Stimulated activated CD8-positive, alpha-beta memory T cell treated with anti-CD3 and anti-CD28 coated beads, Interleukin-12 subunit alpha, Interleukin-12 subunit beta, amount 100 ng/mL, for 4 hours (primary cell): ENCODE data around the gene LILRB5.
"Not testable (repeated sequence)": the region's sequence is repeated elsewhere in the genome, so short reads cannot be mapped to it uniquely, and the experiment has no call there.

Experiments used
- DNase-seq: peaks from one replicate; pipeline ENCODE4 v3.0.0-alpha.2; 2020; ENCODE audit warnings: low read depth

The LILRB5 gene

DNA sequence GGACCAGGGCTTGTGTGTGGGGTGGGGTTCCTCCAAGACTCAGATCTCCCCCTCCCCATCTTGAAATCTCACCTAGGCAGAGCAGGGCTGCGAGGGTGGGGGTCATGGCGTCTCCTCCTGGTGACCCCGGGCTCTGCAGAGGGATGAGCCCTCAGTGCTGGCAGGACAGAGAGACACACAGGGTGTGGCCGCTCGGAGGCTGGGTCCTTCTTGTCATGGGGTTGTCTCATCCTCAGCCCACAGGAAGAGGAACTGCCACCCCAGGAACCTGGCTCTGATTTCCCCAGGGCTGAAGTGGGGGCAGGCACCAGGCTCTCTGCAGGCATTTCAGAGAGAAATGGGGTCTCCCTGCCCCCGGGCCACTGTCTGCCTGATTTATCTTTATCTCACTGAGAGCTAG is 14.4 kb downstream of the LILRB5 start, which contains the start of gene LILRA6:
Gene LILRA6 (minus strand): TSS at position 145 of the 400 bp plus-strand sequence.
- DNase-seq: not testable (repeated sequence)

DNA sequence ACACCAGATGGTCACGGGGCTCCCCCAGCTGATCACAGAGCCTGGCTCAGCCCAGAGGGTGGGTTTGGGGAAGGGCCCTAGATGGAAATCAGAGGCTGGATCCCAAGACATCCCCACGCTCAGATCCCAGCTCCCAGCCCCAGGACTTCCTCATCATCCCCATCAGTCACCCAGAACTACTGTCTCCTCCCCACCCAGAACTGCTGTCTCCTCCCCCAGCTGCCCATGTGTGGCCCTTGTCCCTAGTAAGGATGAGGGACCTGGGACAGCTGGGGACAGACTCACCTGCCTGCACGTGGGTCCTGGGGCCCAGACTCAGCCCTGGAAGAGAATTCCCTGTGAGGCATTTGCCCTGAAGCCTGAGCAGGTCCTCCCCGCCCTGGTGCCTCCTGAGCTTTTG is 14.8 kb downstream of the LILRB5 start:
- not testable (repeated sequence) for DNase-seq

DNA sequence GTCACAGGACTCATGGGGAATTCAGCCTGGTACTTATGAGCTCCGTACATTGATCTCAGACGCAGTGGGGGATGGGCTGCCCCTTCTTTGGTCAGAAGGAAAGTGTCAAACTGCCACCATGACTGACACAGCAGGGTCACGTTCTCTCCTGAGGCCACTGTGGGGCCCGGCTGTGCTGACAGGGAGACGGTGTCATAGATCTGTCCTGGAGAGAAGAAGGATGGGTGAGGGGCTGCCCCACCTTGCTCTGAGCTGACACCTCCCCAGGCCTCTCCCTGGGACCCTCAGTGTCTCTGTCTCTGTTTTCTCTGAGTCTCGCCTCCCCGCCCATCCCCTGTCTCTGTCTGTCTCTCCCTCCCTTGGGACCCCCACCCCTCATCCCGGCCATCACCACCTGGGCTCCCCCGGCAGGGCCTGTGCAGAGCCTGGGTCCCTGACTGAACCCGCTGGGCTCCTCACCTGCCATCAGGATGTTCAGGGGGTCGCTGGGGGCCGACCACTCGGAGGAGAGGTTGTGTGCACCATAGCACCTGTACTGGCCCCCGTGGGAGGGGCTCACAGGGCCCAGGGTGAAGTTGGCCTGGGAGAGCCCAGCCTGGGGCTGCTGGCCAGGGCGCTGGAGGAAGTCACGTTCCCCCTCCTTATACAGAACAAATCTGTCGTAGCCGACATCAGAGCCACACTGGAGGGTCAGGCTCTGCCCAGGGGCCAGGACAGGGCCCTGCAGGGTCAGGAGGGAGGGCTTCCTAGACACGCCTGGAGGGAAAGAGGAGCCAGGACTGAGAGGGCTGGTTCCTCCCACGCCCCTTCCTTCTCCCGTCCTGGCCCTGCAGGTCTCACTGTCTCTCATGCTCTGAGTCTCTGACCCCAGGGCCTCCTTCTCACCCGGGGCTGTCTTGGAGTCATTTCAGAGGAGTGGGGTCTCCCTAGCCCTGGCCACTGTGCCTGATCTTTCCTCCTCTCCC is 16.4 kb downstream of the LILRB5 start:
- not testable (repeated sequence) for DNase-seq

DNA sequence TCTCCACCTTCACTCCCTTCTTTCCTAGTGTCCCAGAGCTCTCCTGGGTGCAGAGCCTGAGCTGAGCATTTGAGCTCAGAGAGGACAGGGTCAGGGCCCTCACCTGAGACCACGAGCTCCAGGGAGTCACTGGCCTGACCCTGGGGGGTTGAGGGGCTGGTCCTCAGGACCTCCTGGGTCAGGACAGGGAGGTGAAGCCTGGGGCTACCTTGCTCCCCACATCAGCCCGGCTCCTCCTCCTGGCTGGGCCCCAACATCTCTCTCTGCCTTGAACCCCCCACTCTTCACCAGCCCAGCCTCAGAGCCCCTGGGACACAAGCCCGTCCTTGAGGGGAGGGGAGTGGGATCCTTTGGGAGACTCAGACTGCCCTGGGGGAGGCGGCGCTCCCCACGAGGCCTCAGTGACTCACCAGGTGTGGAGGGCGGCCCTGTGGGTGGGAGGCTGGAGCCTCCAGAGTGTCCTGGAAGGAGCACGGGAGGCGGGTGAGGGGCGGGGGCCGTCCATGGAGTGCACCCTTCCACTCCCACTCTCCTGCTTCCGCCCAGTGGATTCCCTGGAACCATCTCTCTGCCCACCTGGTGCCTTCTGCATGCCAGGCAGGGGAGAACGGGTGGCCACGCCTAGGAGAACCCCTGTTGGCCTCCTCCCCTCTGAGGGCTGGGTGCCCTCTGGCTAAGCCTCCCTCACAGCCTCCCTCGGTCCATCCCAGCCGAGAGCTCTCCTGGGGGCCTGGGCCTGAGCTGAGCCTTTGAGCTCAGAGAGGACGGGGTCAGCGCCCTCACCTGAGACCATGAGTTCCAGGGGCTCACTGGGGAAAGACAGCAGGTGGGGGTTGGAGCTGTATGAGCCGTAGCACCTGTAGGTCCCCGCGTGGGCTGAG is 17.3 kb downstream of the LILRB5 start:
- DNase-seq: not testable (repeated sequence)

DNA sequence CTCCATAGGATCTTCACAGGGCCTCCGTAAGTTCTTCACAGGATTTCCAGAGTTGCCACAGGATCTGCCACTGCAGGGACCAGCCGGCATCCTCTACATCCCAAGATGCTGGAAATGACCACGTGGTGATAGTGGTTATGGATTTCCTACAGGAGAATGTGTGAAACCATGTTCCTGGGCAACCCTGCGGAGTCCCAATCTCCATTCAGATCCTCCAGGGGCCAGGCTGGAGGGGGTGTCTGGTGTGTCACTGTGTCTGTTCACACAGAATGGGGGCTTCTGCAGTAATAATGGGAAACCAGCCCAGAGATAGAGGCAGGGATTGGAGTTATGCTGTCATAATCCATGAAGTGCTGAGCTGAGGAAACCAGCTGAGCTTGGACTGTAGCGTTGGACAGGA is 23.1 kb downstream of the LILRB5 start:
- DNase-seq: no peak

DNA sequence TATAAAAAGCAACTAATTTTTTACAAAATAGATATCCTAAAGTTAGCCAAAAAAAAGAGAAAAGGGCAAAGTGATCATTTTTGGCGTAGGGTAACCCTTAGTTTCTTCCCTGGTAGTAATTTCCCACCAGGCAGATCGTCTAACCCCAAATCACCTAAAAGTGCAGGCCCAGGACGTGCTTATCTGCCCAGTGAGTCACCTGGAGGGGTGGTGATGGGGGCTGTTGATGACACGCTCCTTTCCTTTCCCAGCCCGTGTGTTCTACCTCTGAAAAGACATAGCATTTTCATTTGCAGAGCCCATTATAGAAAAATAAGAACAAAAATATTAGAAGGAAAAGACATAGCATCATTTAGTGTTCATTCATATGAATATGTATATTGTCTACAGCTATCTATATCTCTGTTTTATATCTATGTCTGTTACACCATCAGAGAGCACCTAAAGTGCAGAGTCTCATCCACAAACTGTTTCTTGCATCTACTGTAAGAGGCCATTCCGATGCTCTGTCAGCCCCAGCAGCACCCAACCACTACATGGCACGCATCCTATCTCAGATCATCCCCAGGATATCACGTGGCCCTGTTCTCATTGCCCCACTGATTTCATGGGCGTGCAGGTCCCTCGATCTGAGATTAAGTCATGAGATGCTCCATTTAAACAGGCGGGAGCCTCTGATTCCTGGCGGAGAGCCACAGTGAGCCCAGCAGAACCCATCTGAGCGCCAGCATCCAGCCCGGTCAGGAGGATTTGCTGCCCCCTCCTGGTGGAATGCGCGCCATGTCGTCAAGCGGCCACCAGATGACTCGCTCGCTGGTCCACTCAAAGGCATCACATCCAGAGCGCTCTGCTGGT is 25.8 kb downstream of the LILRB5 start:
- peak; percentile 69 for DNase-seq

DNA sequence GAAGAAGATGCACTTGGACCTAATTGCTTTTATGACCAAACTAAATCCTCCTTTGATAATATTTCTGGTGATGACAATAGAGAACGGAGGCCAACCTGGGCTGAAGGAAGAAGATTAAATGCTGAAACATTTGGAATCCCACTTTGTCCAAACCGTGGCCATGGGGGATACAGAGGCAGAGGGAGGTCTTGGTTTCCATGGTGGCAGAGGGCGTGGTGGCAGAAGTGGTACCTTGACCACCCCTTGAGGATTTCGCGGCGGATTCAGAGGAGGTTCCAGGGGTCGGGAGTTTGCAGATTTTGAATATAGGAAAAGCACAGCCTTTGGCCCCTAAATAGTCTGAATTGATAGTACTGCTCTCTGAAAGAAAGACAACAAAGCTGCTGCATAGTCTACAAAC is 27.0 kb downstream of the LILRB5 start:
- no peak for DNase-seq

DNA sequence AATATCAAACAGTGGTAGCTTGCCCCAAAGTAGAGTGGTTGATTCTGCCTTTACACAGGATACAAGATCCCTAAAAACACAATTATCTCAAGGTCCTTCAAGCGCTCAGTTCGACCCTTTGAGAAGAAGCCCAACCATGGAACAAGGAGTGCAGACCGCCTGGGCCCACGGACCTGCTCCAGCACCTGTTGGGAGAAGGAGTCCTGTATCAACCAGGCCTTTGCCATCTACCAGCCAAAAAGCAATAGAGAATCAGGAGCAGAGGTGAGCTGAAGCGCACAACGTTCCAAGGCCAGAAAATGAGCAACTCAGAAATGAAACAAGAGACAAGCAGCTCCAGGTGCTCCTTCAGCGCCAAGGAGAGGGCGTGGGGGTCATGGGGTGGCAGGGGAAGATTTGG is 27.9 kb downstream of the LILRB5 start:
- no peak for DNase-seq

DNA sequence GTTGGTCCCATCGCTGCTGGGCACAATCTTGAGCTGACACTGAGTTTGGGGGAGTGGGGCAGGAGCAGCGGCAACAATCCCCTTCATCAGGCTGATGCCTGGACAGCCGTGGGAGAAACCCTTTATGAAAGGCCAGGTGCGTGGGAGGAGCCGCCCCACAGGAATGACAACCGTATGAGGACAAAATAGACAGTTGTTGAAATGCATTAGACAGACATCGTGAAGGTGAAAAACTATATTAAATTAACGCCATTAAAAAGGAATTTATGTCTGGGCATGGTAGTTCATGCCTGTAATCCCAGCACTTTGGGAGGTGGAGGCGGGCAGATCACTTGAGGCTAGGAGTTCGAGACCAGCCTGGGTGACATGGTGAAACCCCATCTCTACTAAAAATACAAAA is 32.5 kb downstream of the LILRB5 start:
- not testable (repeated sequence) for DNase-seq

DNA sequence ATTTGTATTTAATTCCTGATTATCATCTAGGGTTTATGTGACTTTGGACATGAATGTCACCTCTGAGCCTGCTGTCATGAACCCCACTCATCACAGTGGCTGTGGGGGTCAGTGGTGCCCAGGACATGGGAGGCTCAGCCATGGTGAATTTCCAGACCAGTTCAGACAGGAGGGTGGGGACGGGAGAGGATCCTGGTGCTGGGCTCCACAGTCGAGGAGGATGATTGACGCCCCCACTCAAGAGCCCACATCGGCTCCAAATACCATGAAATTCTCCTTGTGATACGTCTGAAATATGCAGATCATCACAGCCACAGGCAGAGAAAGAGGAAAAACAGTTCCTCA is 33.2 kb downstream of the LILRB5 start:
- not testable (repeated sequence) for DNase-seq

DNA sequence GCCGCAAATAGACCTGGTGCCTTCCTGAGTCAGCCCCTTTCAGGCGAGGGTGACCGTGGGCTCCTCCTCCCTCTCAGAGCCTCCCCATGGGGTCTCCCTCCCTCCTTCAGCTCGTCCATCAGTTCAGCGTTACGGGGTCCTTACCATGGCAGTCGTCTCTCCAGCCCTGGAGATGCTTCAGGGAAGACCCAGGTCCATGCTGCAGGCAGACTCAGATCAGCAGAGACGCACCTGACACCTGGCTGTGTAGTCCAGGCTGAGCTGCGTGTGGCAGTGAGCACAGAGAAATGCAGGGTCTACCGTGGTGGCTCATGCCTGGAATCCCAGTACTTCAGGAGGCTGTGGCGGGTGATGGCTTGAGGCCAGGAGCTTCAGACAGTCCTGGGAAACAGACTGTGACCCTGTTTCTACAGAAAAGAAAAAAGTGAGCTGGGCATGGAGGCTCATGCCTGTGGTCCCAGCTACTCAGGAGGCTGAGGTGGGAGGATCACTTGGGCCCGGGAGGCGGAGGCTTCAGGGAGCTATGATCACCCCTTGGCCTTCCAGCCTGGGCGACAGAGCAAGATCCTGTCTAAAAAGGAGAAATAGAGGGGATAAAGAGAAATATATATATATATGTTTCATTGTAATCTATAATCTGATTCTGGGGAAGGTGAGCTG is 33.7 kb downstream of the LILRB5 start:
- DNase-seq: not testable (repeated sequence)

DNA sequence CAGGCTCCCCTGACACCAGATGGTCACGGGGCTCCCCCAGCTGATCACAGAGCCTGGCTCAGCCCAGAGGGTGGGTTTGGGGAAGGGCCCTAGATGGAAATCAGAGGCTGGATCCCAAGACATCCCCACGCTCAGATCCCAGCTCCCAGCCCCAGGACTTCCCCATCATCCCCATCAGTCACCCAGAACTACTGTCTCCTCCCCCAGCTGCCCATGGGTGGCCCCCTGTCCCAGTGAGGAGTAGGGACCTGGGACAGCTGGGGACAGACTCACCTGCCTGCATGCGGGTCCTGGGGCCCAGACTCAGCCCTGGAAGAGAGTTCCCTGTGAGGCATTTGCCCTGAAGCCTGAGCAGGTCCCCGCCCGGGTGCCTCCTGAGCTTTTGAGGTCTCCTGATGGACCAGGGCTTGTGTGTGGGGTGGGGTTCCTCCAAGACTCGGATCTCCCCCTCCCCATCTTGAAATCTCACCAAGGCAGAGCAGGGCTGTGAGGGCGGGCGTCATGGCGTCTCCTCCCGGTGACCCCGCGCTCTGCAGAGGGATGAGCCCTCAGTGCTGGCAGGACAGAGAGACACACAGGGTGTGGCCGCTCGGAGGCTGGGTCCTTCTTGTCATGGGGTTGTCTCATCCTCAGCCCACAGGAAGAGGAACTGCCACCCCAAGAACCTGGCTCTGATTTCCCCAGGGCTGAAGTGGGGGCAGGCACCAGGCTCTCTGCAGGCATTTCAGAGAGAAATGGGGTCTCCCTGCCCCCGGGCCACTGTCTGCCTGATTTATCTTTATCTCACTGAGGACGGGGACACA is 34.4 kb downstream of the LILRB5 start, which contains the start of gene LILRB3:
Gene LILRB3 (minus strand): TSS at position 534 of the 803 bp plus-strand sequence. CDS start 31 bp downstream, at position 503.
- DNase-seq: not testable (repeated sequence)

DNA sequence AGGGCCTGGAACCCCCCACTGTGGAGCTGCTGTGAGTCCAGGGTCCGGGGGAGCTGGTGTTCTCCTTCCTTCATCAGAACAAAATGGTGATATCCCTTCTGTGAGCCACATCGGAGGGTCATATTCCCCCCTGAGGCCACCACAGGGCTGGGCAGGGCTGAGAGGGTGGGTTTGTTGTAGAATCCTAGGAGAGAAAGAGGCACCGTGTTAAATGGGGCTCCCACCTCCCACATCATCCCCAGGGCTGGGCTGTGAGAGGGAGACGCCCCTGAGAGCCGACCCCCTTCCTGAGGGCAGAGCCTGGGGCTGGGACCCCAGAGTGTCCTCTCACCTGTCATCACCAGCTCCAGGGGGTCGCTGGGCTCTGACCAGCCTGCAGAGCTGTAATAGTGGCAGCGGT is 35.1 kb downstream of the LILRB5 start:
- not testable (repeated sequence) for DNase-seq

DNA sequence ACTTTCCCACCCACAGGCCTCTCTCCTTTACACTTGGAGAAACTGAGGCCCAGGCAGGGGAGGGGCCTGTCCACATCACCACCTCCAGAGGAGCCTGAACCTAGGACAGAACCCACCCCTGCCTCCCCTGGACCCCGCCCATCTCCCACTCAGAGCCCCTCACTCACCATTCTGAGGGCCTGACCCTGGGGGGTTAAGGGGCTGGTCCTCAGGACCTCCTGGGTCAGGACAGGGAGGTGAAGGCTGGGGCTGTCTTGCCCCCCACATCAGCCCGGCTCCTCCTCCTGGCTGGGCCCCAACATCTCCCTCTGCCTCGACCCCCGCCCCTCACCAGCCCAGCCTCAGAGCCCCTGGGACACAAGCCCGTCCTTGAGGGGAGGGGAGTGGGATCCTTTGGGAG is 37.4 kb downstream of the LILRB5 start:
- not testable (repeated sequence) for DNase-seq

DNA sequence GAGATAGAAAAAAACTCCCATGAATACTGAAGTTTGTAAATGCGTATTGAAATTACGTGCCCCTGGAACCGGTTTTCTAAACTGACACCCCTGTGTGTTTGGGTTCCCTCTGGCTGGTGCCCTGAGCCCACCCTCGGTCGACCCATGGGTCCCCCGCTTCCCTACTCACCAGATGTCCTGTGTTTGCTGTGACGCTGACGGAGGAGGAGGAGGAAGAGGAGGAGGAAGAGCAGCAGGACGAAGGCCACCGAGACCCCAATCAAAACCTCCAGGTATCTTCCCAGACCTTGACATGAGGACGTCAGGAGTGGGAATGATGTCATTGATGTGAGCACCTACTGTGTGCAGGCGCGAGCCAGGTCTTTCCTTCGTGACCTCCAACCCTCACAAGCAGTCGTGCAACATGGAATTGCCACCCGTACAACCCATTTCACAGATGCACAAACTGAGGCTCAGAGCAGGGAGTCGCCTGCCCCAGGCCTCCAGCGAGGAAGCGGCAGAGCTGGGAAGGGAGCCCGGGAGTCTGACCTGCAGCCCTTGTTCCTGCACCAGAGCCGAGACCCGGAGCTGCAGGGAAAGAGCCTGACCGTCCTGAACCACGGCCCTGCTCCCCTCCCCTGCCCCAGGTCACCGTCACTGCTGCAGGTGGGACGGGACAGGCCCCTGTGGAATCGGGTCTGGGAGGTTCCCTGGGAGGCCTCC is 38.0 kb downstream of the LILRB5 start:
- no peak for DNase-seq

DNA sequence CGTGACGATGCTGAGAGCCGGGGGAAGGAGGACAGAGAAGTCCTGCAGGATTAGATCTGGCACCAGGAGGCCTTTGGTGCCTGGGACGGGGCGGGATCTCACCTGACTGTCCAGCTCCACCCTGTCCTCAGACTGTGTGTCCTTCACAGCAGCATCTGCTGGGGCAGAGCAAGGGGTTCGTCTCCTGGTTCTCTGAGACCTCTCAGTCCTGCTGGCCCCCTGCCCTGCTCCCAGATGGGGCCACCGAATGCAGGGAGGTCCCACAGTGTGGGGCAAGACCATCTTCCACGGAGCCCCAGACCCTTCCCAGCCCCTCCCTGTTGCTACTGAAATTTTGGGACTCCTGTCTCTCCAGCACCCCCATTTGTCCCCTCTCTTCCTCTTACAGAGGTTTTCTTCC is 38.8 kb downstream of the LILRB5 start:
- DNase-seq: no peak

DNA sequence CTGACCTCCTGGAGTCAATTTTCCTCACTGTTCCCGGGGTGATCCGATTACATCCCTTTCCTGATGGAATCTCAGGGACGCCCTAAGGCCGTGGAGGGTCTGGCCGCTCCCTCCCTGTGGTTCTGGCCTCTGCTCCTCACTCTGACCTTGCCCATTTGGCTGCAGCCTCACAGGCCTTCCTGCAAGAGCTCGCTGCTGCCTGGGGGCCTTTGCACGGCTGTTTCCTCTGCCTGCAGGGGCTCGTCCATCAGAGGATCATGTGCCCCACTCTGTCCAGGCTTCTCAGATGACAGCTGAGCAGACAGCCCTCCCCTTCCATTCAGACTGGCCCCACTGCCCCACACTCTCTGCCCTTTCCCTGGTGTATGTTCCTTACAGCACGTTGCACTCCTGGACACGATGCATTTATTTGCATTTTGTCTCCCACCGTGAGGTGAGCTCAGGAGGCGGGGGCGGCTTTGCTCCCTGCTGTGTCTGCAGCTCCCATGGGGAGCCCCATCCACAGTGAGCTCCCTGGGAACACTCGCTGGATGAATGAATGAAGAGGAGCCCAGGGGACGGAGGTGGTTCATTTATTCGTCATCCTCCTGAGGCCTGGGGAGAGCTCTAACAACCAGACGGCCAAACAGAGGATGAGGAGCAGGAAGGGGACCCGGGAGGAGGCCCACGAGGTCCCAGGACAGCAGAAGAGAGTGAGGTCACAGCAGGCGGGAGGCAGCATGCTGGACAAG is 39.4 kb downstream of the LILRB5 start:
- not testable (repeated sequence) for DNase-seq

DNA sequence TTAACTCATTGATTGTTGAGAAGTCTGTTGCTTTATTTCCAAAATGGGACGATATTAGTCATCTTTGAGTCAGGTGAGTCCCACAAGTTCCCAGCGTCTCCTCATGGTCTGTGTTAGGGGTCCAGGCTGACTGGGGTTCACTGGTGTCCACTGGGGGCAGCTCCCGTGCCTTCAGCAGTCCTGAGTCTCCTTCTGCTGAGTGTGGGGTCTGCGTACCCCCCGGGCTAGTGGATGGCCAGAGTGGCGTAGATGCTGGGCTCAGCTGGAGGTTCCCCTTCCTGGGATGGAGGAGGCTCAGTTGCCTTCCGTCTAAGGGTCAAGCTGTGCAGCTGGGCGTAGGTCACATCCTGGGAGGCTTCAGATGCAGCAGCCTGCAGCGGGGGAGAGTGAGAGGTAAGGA is 40.2 kb downstream of the LILRB5 start:
- no peak for DNase-seq

DNA sequence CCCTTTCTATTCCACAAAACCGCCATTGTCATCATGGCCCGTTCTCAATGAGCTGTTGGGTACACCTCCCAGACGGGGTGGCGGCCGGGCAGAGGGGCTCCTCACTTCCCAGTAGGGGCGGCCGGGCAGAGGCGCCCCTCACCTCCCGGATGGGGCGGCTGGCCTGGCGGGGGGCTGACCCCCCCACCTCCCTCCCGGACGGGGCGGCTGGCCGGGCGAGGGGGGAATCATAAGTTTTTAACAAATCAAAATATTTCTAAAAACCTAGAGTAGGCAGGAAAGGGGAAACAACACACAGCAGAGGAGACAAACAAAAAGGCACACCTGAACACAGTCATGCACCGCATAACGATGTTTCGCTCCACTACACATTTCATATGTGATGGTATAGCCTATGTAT is 42.3 kb downstream of the LILRB5 start:
- not testable (repeated sequence) for DNase-seq
